Measurements from ENCODE around the gene BMS1.
"Not testable (repeated sequence)": the region's sequence is repeated elsewhere in the genome, so short reads cannot be mapped to it uniquely, and the experiment has no call there.

- TF ChIP-seq CTCF (IDR thresholded peaks at IDR 0.05); POLR2AphosphoS5 (IDR thresholded peaks at IDR 0.05; ENCODE audit: low read depth, low read length); TCF7L2 (IDR thresholded peaks at IDR 0.05; ENCODE audit: low read depth, low read length); SIN3A (IDR thresholded peaks at IDR 0.05; ENCODE audit: borderline replicate concordance, insufficient read depth, low read depth, low read length): not testable (repeated sequence)
- TF ChIP-seq, protein P1, sequence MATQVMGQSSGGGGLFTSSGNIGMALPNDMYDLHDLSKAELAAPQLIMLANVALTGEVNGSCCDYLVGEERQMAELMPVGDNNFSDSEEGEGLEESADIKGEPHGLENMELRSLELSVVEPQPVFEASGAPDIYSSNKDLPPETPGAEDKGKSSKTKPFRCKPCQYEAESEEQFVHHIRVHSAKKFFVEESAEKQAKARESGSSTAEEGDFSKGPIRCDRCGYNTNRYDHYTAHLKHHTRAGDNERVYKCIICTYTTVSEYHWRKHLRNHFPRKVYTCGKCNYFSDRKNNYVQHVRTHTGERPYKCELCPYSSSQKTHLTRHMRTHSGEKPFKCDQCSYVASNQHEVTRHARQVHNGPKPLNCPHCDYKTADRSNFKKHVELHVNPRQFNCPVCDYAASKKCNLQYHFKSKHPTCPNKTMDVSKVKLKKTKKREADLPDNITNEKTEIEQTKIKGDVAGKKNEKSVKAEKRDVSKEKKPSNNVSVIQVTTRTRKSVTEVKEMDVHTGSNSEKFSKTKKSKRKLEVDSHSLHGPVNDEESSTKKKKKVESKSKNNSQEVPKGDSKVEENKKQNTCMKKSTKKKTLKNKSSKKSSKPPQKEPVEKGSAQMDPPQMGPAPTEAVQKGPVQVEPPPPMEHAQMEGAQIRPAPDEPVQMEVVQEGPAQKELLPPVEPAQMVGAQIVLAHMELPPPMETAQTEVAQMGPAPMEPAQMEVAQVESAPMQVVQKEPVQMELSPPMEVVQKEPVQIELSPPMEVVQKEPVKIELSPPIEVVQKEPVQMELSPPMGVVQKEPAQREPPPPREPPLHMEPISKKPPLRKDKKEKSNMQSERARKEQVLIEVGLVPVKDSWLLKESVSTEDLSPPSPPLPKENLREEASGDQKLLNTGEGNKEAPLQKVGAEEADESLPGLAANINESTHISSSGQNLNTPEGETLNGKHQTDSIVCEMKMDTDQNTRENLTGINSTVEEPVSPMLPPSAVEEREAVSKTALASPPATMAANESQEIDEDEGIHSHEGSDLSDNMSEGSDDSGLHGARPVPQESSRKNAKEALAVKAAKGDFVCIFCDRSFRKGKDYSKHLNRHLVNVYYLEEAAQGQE (IDR thresholded peaks at IDR 0.05; ENCODE audit: insufficient read depth in 1 of 2, low read depth in 2 of 2, low read length in 1 of 2), result not testable (repeated sequence)
These were observed 33.7 kb downstream of the BMS1 start for GRCh38 chr10:42816334-42816733.
